H9 (cell line): ENCODE results near the gene ACTRT3. TPM values are rescaled to one million over a fixed set of nuclear protein-coding genes. Genes with fewer than 3 reads are reported as not detected.

ENCODE experiments used
- DNase-seq: peaks from one replicate; pipeline ENCODE4 v3.0.0-alpha.2; 2017
- H2AFZ ChIP-seq: one replicate; pipeline ENCODE4 v1.6.1; 2013; ENCODE audit warnings: mild to moderate bottlenecking, low read length, control low read depth, moderate library complexity
- H2AK5ac ChIP-seq: 2 replicates; pipeline ENCODE4 v1.6.1; 2013; ENCODE audit warnings: low read length, control low read depth, mixed read lengths; ENCODE audit not compliant: insufficient read length
- H2BK120ac ChIP-seq: one replicate; pipeline ENCODE4 v1.6.1; 2013; ENCODE audit warnings: low read depth, mild to moderate bottlenecking, low read length, control low read depth, inconsistent platforms; ENCODE audit not compliant: poor library complexity, severe bottlenecking
- H2BK12ac ChIP-seq: 2 replicates; pipeline ENCODE4 v1.6.1; 2013; ENCODE audit warnings: low read length, control low read depth, mixed read lengths, low read depth; ENCODE audit not compliant: insufficient read length
- H2BK15ac ChIP-seq: 2 replicates; pipeline ENCODE4 v1.6.1; 2013; ENCODE audit warnings: low read depth, low read length, control low read depth
- H2BK20ac ChIP-seq: one replicate; pipeline ENCODE4 v1.6.1; 2013; ENCODE audit warnings: low read depth, mild to moderate bottlenecking, low read length, control low read depth, inconsistent platforms; ENCODE audit not compliant: poor library complexity, severe bottlenecking
- H2BK5ac ChIP-seq: 2 replicates; pipeline ENCODE4 v1.6.1; 2013; ENCODE audit warnings: low read length, control low read depth, mixed read lengths; ENCODE audit not compliant: insufficient read length
- H3K14ac ChIP-seq: 2 replicates; pipeline ENCODE4 v1.6.1; 2013; ENCODE audit warnings: low read length, control low read depth; ENCODE audit not compliant: insufficient read depth
- H3K18ac ChIP-seq: 2 replicates; pipeline ENCODE4 v1.6.1; 2013; ENCODE audit warnings: low read depth, mild to moderate bottlenecking, mixed read lengths, low read length, control low read depth; ENCODE audit not compliant: insufficient read length
- H3K23ac ChIP-seq: 2 replicates; pipeline ENCODE4 v1.6.1; 2013; ENCODE audit warnings: low read length, control low read depth, mixed read lengths, low read depth; ENCODE audit not compliant: insufficient read length
- H3K23me2 ChIP-seq: 2 replicates; pipeline ENCODE4 v1.6.1; 2013; ENCODE audit warnings: low read depth, mild to moderate bottlenecking, mixed read lengths, low read length, control low read depth; ENCODE audit not compliant: insufficient read length, poor library complexity, severe bottlenecking
- H3K27ac ChIP-seq: 2 replicates; pipeline ENCODE4 v1.5.1; 2013; ENCODE audit warnings: low read length, control low read depth, mixed read lengths, low read depth; ENCODE audit not compliant: insufficient read length
- H3K27me3 ChIP-seq: 2 replicates; pipeline ENCODE4 v1.6.1; 2013; ENCODE audit warnings: low read length, control low read depth, inconsistent platforms; ENCODE audit not compliant: insufficient read depth
- H3K4ac ChIP-seq: 2 replicates; pipeline ENCODE4 v1.6.1; 2013; ENCODE audit warnings: low read depth, mild to moderate bottlenecking, control low read depth, inconsistent platforms, low read length, moderate library complexity
- H3K4me1 ChIP-seq: 2 replicates; pipeline ENCODE4 v1.6.1; 2013; ENCODE audit warnings: low read length, control low read depth, inconsistent platforms; ENCODE audit not compliant: insufficient read depth
- H3K4me2 ChIP-seq: 2 replicates; pipeline ENCODE4 v1.6.1; 2013; ENCODE audit warnings: low read length, control low read depth, mixed read lengths; ENCODE audit not compliant: insufficient read length, insufficient read depth
- H3K56ac ChIP-seq: 2 replicates; pipeline ENCODE4 v1.6.1; 2013; ENCODE audit warnings: low read depth, mild to moderate bottlenecking, mixed read lengths, low read length, control low read depth; ENCODE audit not compliant: insufficient read length
- H3K79me1 ChIP-seq: 2 replicates; pipeline ENCODE4 v1.6.1; 2013; ENCODE audit warnings: low read depth, mild to moderate bottlenecking, moderate library complexity, low read length, control low read depth, inconsistent platforms; ENCODE audit not compliant: insufficient read depth, poor library complexity, severe bottlenecking
- H3K79me2 ChIP-seq: 2 replicates; pipeline ENCODE4 v1.6.1; 2013; ENCODE audit warnings: low read length, control low read depth, inconsistent platforms; ENCODE audit not compliant: insufficient read depth
- H3K9ac ChIP-seq: 2 replicates; pipeline ENCODE4 v1.6.1; 2013; ENCODE audit warnings: low read length, control low read depth, mixed read lengths; ENCODE audit not compliant: insufficient read length; ENCODE audit errors: extremely low read depth
- H3K9me3 ChIP-seq: one replicate; pipeline ENCODE4 v1.6.1; 2013; ENCODE audit warnings: low read depth, low read length, inconsistent platforms; ENCODE audit not compliant: control insufficient read depth
- H3T11ph ChIP-seq: one replicate; pipeline ENCODE4 v1.6.1; 2013; ENCODE audit warnings: mild to moderate bottlenecking, low read length, control low read depth, inconsistent platforms
- H4K20me1 ChIP-seq: one replicate; pipeline ENCODE4 v1.6.1; 2013; ENCODE audit not compliant: control insufficient read depth, insufficient read length, insufficient read depth
- H4K5ac ChIP-seq: 2 replicates; pipeline ENCODE4 v1.6.1; 2013; ENCODE audit warnings: low read depth, mild to moderate bottlenecking, mixed read lengths, low read length, control low read depth; ENCODE audit not compliant: insufficient read length
- H4K8ac ChIP-seq: replicated peaks from 2 replicates; pipeline ENCODE4 v1.6.1; 2013; ENCODE audit warnings: low read length, control low read depth, mixed read lengths, low read depth; ENCODE audit not compliant: insufficient read length
- H4K91ac ChIP-seq: 2 replicates; pipeline ENCODE4 v1.6.1; 2013; ENCODE audit warnings: low read depth, mild to moderate bottlenecking, moderate library complexity, mixed read lengths, low read length, control low read depth; ENCODE audit not compliant: insufficient read length
- H3K27ac Mint-ChIP-seq, 3 experiments: 2 replicates in 2 of 3; 3 replicates in 1 of 3; pipeline ENCODE4 v1.8.0; 2020 to 2021; ENCODE audit warnings: mixed read lengths in 3 of 3, mild to moderate bottlenecking in 1 of 3, moderate library complexity in 1 of 3
- H3K27me3 Mint-ChIP-seq: 2 replicates; pipeline ENCODE4 v1.8.0; 2021; ENCODE audit warnings: low read depth, mild to moderate bottlenecking, moderate library complexity, mixed read lengths
- H3K36me3 Mint-ChIP-seq, 3 experiments: 2 replicates in 2 of 3; 3 replicates in 1 of 3; pipeline ENCODE4 v1.8.0; 2020 to 2021; ENCODE audit warnings: low read depth in 3 of 3, mixed read lengths in 3 of 3; ENCODE audit not compliant: insufficient read depth in 1 of 3
- H3K4me1 Mint-ChIP-seq, 2 experiments: 2 replicates each; pipeline ENCODE4 v1.8.0; 2020; ENCODE audit warnings: mixed read lengths in 2 of 2
- H3K4me3 Mint-ChIP-seq, 2 experiments: 2 replicates in 1 of 2; 3 replicates in 1 of 2; pipeline ENCODE4 v1.8.0; 2020 to 2021; ENCODE audit warnings: mild to moderate bottlenecking in 2 of 2, mixed read lengths in 2 of 2, moderate library complexity in 1 of 2
- H3K9me3 Mint-ChIP-seq, 2 experiments: 2 replicates in 1 of 2; 3 replicates in 1 of 2; pipeline ENCODE4 v1.8.0; 2020; ENCODE audit warnings: mild to moderate bottlenecking in 2 of 2, mixed read lengths in 2 of 2, moderate library complexity in 1 of 2
- WGBS: extraction: QIAGEN DNeasy Blood & Tissue Kit; methylation state at CpG from one replicate; pipeline ENCODE4 v1.1.7; 2013; ENCODE audit warnings: missing lambda C conversion rate, low lambda C conversion rate, mixed read lengths; ENCODE audit not compliant: insufficient read length; ENCODE audit errors: extremely low coverage; 5-methylcytosine and 5-hydroxymethylcytosine counted together
- total RNA-seq: library from RNA; stranded (reverse); gene quantifications from 2 replicates; pipeline ENCODE4 v1.2.1, GENCODE V29; 2021
- TF ChIP-seq, protein P1 (sequence below): fragments of 200-600 bp; sonication (generic); conservative IDR thresholded peaks from 3 replicates; pipeline ENCODE4 v1.8.0; 2021; ENCODE audit warnings: antibody characterized with exemption, mild to moderate bottlenecking

The ACTRT3 gene
- total RNA-seq, 1 experiment from 2014 or later, result 5.9 TPM

GRCh38 chr3:169815590-169816150 lies 46.3 kb upstream of the ACTRT3 start:
- Histone ChIP-seq H2BK120ac (no peak overlapping the region), H3K9ac (no peak overlapping the region), H4K5ac (no peak overlapping the region), H2BK12ac (no peak overlapping the region), H3K27ac (no peak overlapping the region), H3K23ac (no peak overlapping the region), H4K8ac (no peak overlapping the region), H3K79me1 (no peaks in the 10 kb centered on the region), H2BK15ac (no peak overlapping the region), H3K18ac (no peak overlapping the region), H3K4me2 (no peak overlapping the region), H3K9me3 (no peaks in the 10 kb centered on the region), H2BK20ac (no peak overlapping the region), H4K91ac (no peak overlapping the region), H3K4ac (no peak overlapping the region), H2AFZ (no peak overlapping the region), H3K27me3 (no peaks in the 10 kb centered on the region), H3K79me2 (no peaks in the 10 kb centered on the region), H4K20me1 (no peaks in the 10 kb centered on the region), H3T11ph (no peak overlapping the region), H3K4me1 (no peaks in the 10 kb centered on the region), H3K23me2 (peaks cover 9% of the 10 kb centered on the region), H3K56ac (no peak overlapping the region), H2AK5ac (no peak overlapping the region), H3K14ac (no peak overlapping the region), H2BK5ac (no peak overlapping the region)
- Mint-ChIP-seq H3K4me1 (peaks cover 20 to 28% of the 10 kb centered on the region in 2 experiments), H3K4me3 (no peak overlapping the region), H3K27ac (no peak overlapping the region), H3K27me3 (peaks cover 29% of the 10 kb centered on the region), H3K9me3 (peaks cover 10 to 16% of the 10 kb centered on the region in 2 experiments), H3K36me3 (peaks cover 2 to 14% (median 6%) of the 10 kb centered on the region in 3 experiments; a peak in 5 of 7 replicates)
- no CpG with 5 or more reads among the region's 4 CpGs for WGBS
- DNase-seq, result no peak
- TF ChIP-seq, protein P1, sequence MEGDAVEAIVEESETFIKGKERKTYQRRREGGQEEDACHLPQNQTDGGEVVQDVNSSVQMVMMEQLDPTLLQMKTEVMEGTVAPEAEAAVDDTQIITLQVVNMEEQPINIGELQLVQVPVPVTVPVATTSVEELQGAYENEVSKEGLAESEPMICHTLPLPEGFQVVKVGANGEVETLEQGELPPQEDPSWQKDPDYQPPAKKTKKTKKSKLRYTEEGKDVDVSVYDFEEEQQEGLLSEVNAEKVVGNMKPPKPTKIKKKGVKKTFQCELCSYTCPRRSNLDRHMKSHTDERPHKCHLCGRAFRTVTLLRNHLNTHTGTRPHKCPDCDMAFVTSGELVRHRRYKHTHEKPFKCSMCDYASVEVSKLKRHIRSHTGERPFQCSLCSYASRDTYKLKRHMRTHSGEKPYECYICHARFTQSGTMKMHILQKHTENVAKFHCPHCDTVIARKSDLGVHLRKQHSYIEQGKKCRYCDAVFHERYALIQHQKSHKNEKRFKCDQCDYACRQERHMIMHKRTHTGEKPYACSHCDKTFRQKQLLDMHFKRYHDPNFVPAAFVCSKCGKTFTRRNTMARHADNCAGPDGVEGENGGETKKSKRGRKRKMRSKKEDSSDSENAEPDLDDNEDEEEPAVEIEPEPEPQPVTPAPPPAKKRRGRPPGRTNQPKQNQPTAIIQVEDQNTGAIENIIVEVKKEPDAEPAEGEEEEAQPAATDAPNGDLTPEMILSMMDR, result no peak
